GM12872 (cell line): ENCODE results near the gene TAGLN.

Experiments used
- TF ChIP-seq, protein P1 (sequence below): IDR thresholded peaks from 3 replicates; pipeline ENCODE4 v1.5.1; 2011; ENCODE audit warnings: low read depth, mild to moderate bottlenecking, low read length, moderate library complexity; ENCODE audit not compliant: insufficient read depth

Gene TAGLN

DNA sequence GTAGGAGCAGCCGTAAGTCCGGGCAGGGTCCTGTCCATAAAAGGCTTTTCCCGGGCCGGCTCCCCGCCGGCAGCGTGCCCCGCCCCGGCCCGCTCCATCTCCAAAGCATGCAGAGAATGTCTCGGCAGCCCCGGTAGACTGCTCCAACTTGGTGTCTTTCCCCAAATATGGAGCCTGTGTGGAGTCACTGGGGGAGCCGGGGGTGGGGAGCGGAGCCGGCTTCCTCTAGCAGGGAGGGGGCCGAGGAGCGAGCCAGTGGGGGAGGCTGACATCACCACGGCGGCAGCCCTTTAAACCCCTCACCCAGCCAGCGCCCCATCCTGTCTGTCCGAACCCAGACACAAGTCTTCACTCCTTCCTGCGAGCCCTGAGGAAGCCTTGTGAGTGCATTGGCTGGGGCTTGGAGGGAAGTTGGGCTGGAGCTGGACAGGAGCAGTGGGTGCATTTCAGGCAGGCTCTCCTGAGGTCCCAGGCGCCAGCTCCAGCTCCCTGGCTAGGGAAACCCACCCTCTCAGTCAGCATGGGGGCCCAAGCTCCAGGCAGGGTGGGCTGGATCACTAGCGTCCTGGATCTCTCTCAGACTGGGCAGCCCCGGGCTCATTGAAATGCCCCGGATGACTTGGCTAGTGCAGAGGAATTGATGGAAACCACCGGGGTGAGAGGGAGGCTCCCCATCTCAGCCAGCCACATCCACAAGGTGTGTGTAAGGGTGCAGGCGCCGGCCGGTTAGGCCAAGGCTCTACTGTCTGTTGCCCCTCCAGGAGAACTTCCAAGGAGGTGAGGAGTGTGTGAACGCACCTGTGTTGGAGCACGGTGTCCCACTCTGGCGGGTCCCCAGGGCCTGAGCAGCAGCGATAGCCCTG is at the start of gene TAGLN:
Gene TAGLN (plus strand): TSS at position 318 of the 863 bp plus-strand sequence. CDS start 3,644 bp downstream, outside the sequence.
- TF ChIP-seq, protein P1, sequence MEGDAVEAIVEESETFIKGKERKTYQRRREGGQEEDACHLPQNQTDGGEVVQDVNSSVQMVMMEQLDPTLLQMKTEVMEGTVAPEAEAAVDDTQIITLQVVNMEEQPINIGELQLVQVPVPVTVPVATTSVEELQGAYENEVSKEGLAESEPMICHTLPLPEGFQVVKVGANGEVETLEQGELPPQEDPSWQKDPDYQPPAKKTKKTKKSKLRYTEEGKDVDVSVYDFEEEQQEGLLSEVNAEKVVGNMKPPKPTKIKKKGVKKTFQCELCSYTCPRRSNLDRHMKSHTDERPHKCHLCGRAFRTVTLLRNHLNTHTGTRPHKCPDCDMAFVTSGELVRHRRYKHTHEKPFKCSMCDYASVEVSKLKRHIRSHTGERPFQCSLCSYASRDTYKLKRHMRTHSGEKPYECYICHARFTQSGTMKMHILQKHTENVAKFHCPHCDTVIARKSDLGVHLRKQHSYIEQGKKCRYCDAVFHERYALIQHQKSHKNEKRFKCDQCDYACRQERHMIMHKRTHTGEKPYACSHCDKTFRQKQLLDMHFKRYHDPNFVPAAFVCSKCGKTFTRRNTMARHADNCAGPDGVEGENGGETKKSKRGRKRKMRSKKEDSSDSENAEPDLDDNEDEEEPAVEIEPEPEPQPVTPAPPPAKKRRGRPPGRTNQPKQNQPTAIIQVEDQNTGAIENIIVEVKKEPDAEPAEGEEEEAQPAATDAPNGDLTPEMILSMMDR: no peak

DNA sequence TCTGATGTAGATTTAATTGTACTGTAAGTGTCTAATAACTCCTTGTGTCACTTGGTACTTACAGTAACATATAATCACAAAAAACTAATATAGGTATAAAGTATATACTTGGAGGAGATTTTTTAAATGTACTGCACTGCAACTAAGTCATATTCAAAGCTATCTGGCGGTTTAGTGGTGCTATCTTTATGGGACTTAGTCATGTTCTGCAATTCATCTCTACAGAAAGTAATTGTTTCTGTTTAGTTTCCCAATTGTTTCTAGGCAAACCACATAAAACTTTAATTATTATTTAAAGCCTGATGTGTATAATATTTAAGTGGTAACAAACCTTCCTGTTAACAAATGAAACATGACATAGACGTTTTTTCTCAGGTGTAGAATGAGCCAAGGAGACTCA is 47.1 kb upstream of the TAGLN start:
- TF ChIP-seq, protein P1: no peak

DNA sequence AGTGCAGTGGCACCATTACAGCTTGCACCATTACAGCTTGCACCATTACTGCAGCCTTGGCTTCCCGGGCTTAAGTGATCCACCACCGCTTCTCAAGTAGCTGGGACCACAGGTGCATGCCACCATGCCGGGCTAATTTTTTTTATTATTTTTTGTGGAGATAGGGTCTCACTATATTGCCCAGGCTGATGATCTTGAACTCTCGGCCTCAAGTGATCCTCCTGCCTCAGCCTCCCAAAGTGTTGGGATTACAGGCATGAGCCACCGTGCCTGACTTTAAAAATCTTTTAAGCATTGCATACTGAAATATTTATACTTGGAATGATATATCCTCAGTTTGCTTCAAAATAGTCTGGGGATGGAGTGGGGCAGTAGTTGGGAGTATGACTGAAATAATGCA is 44.7 kb upstream of the TAGLN start:
- TF ChIP-seq, protein P1: no peak

DNA sequence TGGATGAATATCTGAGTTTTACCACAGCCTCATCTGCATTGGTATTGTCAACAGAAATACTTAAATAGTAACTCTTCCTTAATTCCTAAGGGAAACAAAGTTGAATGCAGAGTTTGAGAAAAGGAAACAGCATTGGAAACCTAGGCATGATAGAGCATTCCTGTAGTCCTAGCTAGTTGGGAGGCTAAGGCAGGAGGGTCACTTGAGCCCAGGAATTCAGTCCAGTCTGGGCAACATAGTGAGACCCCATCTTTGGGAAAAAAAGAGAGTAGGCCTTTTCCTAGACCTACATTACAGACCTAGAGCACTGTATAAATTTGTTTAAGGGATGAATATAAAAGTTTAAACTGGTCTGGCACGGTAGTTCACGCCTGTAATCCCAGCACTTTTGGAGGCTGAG is 41.7 kb upstream of the TAGLN start:
- TF ChIP-seq, protein P1: no peak

DNA sequence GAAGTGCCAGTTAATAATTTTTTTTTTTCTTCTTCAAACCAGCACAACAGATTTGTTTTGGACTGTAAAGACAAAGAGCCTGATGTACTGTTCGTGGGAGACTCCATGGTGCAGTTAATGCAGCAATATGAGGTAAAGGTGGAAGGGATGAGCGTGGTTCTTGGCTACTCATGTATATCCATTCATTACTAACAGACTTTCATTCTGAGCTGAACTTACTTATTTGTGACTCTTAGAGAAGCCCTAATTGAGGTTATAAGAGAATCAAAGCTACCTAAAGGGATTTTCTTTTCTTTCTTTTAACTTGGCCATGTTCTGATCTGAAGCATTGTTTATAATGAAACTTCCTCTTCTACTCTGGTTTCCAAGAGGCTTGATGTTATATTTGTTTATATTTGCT is 39.3 kb upstream of the TAGLN start:
- TF ChIP-seq, protein P1: no peak

DNA sequence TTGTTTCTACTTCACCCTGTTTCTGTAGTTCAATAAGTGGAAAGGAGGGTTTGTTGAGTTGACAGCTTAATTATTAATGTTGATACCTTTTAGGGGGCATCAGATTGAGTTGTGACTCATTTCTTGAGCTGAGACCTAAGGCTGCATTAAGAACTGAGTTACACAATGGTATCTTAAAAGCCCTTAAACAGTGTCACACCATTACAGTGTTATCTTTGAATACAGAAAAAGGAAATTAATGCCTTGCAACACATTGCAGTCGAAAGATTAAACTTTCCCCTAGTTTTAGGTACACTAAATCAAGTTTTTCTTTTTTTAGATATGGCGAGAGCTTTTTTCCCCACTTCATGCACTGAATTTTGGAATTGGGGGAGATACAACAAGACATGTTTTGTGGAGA is 38.3 kb upstream of the TAGLN start:
- TF ChIP-seq, protein P1: no peak

DNA sequence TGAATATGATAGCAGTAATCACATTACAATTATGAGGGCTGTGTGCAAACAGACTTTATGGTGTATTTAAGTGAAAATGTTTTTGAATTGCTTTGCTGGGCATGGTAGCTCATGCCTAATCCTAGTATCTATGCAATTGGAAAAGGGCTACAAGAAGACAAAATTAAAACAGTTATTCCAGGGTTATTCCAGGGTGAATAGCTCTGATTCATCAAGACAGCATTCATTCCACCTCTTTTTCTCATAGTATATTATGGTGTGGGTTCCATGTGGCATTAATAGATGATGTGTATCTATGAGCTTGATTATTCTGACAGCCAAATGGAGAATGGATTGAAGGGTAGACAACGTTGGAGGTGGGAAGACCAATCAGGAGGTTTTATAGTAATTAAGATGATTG is 32.7 kb upstream of the TAGLN start:
- TF ChIP-seq, protein P1: no peak
